Measurements from ENCODE around the gene CDK15.

CDK15 gene

GRCh38 chr2:201931951-201932350 lies 125.6 kb downstream of the CDK15 start:
- Histone ChIP-seq H3K4me1 (ENCODE audit: control insufficient read depth, low read depth, low read length) (peaks cover 13% of the 10 kb centered on the region), H3K27me3 (ENCODE audit: control insufficient read depth, insufficient read depth, low read length) (no peaks in the 10 kb centered on the region), H3K4me3 (ENCODE audit: low read length) (no peak overlapping the region), H3K9ac (ENCODE audit: low read length) (no peak overlapping the region), H3K36me3 (ENCODE audit: control insufficient read depth, low read depth, low read length) (no peaks in the 10 kb centered on the region), H3K9me3 (ENCODE audit: control insufficient read depth, low read depth, low read length) (no peaks in the 10 kb centered on the region), H3K27ac (ENCODE audit: low read length) (no peak overlapping the region)

- Histone ChIP-seq H3K4me3 (ENCODE audit: low read length) (no peak overlapping the region), H3K9ac (ENCODE audit: low read length) (no peak overlapping the region), H3K9me3 (ENCODE audit: control insufficient read depth, low read depth, low read length) (no peaks in the 10 kb centered on the region), H3K4me1 (ENCODE audit: control insufficient read depth, low read depth, low read length) (peaks cover 13% of the 10 kb centered on the region), H3K36me3 (ENCODE audit: control insufficient read depth, low read depth, low read length) (no peaks in the 10 kb centered on the region), H3K27me3 (ENCODE audit: control insufficient read depth, insufficient read depth, low read length) (no peaks in the 10 kb centered on the region), H3K27ac (ENCODE audit: low read length) (no peak overlapping the region)
Measured at GRCh38 chr2:201932511-201932910, 126.2 kb downstream of the CDK15 start.

- H3K4me1 ChIP-seq (ENCODE audit: control insufficient read depth, low read depth, low read length), result peaks cover 19% of the 10 kb centered on the region
- H3K27ac ChIP-seq (ENCODE audit: low read length), result no peak overlapping the region
- no peak overlapping the region for H3K9ac ChIP-seq (ENCODE audit: low read length)
- H3K36me3 ChIP-seq (ENCODE audit: control insufficient read depth, low read depth, low read length), result no peaks in the 10 kb centered on the region
- no peaks in the 10 kb centered on the region for H3K9me3 ChIP-seq (ENCODE audit: control insufficient read depth, low read depth, low read length)
- no peaks in the 10 kb centered on the region for H3K27me3 ChIP-seq (ENCODE audit: control insufficient read depth, insufficient read depth, low read length)
- H3K4me3 ChIP-seq (ENCODE audit: low read length), result no peak overlapping the region
Measured at GRCh38 chr2:201933792-201934237, 127.5 kb downstream of the CDK15 start.

DNA sequence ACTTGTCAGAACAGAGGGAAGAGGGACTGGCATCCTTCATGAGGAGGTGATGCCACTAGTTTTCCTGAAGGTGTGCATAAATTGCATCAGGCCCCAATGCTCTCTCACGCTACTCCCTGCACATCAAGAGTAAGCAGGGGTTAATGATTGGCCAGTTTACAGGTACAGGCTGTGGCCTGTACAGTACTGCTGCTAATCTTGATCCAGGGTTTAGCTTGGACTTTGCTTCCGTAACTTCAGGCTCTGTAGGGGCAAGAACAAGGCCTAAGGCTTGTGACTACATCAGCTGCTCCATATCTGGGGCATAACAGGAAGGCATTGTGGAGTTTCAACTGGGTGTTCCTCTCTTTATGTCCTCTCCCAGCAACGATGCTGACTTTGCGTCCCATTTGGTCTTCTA lies 130.5 kb downstream of the CDK15 start:
- Histone ChIP-seq H3K27ac (ENCODE audit: low read length) (no peak overlapping the region), H3K4me1 (ENCODE audit: control insufficient read depth, low read depth, low read length) (peaks cover 23% of the 10 kb centered on the region), H3K9me3 (ENCODE audit: control insufficient read depth, low read depth, low read length) (no peaks in the 10 kb centered on the region)

DNA sequence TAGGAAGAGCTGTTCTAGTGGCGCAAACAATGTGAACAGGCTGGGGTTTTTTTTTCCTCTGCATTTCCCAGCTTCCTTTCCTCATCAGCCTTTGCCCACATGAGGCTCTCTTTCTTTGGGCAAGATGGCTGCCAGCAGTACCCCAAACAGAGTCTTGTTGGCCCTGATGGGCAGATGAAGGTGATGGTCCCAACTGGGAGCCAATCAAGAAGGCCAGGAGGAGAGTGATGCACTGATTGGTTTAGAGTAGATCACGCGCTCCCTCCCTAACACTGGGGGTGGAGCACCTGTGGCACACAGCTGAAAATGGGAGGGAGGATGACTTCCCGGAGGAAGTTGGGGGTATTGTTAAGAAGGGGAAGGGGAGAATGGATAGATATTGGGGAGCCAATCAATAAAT lies 131.0 kb downstream of the CDK15 start:
- Histone ChIP-seq H3K4me1 (ENCODE audit: control insufficient read depth, low read depth, low read length) (peaks cover 23% of the 10 kb centered on the region), H3K9me3 (ENCODE audit: control insufficient read depth, low read depth, low read length) (no peaks in the 10 kb centered on the region), H3K9ac (ENCODE audit: low read length) (no peak overlapping the region), H3K4me3 (ENCODE audit: low read length) (no peak overlapping the region), H3K36me3 (ENCODE audit: control insufficient read depth, low read depth, low read length) (no peaks in the 10 kb centered on the region), H3K27ac (ENCODE audit: low read length) (no peak overlapping the region), H3K27me3 (ENCODE audit: control insufficient read depth, insufficient read depth, low read length) (no peaks in the 10 kb centered on the region)

More for the DNA sequence above, 130.5 kb downstream of the CDK15 start:
- Histone ChIP-seq H3K27me3 (ENCODE audit: control insufficient read depth, insufficient read depth, low read length) (no peaks in the 10 kb centered on the region), H3K9ac (ENCODE audit: low read length) (no peak overlapping the region), H3K36me3 (ENCODE audit: control insufficient read depth, low read depth, low read length) (no peaks in the 10 kb centered on the region), H3K4me3 (ENCODE audit: low read length) (no peak overlapping the region)

DNA sequence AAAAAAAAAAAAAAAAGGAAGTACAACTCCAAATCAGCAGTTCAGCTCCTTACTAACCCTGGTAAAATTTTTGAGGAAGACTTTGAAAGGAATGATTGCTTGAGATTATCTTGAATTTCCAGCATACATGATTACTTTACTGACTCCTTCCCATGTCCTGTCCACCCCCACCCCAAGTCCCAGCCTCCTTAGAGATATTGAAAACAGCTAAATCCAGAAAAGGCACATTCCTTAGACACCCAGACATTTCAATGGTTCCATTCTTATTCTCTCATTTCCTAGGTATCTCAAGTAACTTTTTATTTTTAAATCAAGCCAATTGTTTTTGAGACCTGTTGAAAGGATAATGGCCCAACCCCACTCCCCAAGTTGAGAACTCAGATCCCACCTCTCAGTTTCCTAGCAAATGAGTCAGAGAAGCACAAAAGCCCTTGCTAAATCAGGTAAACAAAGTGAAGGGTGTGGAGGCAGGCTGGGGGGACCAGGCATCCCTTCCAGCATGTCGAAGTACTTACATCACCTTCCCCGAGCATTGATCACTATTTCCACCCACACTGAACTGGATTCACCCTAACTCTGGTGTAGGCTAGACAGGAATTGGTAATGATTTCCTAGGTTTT lies 131.9 kb downstream of the CDK15 start:
- H3K27ac ChIP-seq (ENCODE audit: low read length), result no peak overlapping the region
- no peaks in the 10 kb centered on the region for H3K36me3 ChIP-seq (ENCODE audit: control insufficient read depth, low read depth, low read length)
- peaks cover 22% of the 10 kb centered on the region for H3K4me1 ChIP-seq (ENCODE audit: control insufficient read depth, low read depth, low read length)
- no peak overlapping the region for H3K4me3 ChIP-seq (ENCODE audit: low read length)
- no peak overlapping the region for H3K9ac ChIP-seq (ENCODE audit: low read length)
- no peaks in the 10 kb centered on the region for H3K27me3 ChIP-seq (ENCODE audit: control insufficient read depth, insufficient read depth, low read length)
- H3K9me3 ChIP-seq (ENCODE audit: control insufficient read depth, low read depth, low read length), result no peaks in the 10 kb centered on the region

GRCh38 chr2:201938781-201939180 lies 132.4 kb downstream of the CDK15 start:
- no peaks in the 10 kb centered on the region for H3K9me3 ChIP-seq (ENCODE audit: control insufficient read depth, low read depth, low read length)
- H3K27ac ChIP-seq (ENCODE audit: low read length), result no peak overlapping the region
- H3K4me1 ChIP-seq (ENCODE audit: control insufficient read depth, low read depth, low read length), result peaks cover 17% of the 10 kb centered on the region
- no peak overlapping the region for H3K4me3 ChIP-seq (ENCODE audit: low read length)
- H3K36me3 ChIP-seq (ENCODE audit: control insufficient read depth, low read depth, low read length), result no peaks in the 10 kb centered on the region
- no peaks in the 10 kb centered on the region for H3K27me3 ChIP-seq (ENCODE audit: control insufficient read depth, insufficient read depth, low read length)
- no peak overlapping the region for H3K9ac ChIP-seq (ENCODE audit: low read length)

DNA sequence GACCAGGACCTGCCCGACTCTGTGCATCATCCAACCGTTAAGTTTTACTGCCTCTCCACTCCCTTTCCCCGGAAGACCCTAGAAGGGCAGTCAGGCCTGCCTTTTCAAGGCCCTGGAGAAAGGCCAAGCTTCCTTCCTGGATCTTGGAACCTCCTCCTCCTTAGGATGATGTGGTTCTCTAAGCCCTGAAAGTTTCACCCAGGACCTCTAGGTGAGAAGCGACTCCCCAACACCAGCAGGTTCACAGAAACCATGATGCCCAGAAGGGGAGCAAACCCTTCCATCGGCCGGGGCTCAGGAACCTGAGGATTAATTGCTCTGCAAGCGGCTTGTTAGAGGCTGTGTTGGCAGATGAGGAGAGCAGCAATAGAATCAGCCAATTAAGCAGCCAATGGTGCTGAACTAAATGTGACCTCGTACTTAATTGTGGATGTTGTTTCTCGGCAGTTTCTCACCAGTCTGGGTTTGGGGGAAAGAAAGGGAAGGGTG lies 133.2 kb downstream of the CDK15 start:
- no peaks in the 10 kb centered on the region for H3K9me3 ChIP-seq (ENCODE audit: control insufficient read depth, low read depth, low read length)
- no peaks in the 10 kb centered on the region for H3K27me3 ChIP-seq (ENCODE audit: control insufficient read depth, insufficient read depth, low read length)
- peaks cover 10% of the 10 kb centered on the region for H3K4me1 ChIP-seq (ENCODE audit: control insufficient read depth, low read depth, low read length)
- H3K9ac ChIP-seq (ENCODE audit: low read length), result no peak overlapping the region
- no peak overlapping the region for H3K4me3 ChIP-seq (ENCODE audit: low read length)
- H3K36me3 ChIP-seq (ENCODE audit: control insufficient read depth, low read depth, low read length), result no peaks in the 10 kb centered on the region
- no peak overlapping the region for H3K27ac ChIP-seq (ENCODE audit: low read length)

GRCh38 chr2:201942531-201942930 lies 136.2 kb downstream of the CDK15 start:
- peaks cover 13% of the 10 kb centered on the region for H3K4me1 ChIP-seq (ENCODE audit: control insufficient read depth, low read depth, low read length)
- no peaks in the 10 kb centered on the region for H3K27me3 ChIP-seq (ENCODE audit: control insufficient read depth, insufficient read depth, low read length)
- no peak overlapping the region for H3K4me3 ChIP-seq (ENCODE audit: low read length)
- H3K36me3 ChIP-seq (ENCODE audit: control insufficient read depth, low read depth, low read length), result no peaks in the 10 kb centered on the region
- H3K9me3 ChIP-seq (ENCODE audit: control insufficient read depth, low read depth, low read length), result no peaks in the 10 kb centered on the region
- H3K9ac ChIP-seq (ENCODE audit: low read length), result no peak overlapping the region
- H3K27ac ChIP-seq (ENCODE audit: low read length), result no peak overlapping the region
